ENCODE data around the gene AUP1.

DNA sequence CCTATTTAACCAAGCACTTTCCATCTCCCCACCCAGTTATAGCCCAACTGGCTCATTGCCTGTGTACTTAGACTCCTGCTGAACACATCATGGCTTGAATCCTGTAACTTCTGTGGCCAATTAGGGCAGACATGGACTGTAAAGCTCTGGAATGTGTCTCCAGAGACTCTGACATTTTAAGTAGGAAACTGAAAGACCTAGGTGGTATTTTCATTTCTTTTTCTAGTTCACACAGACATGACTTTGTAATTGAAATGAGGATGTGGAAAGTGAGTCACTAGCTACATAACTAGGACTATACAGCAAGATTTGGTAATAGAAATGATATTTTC lies 37.2 kb upstream of the AUP1 start:
- TF ChIP-seq, protein P1, sequence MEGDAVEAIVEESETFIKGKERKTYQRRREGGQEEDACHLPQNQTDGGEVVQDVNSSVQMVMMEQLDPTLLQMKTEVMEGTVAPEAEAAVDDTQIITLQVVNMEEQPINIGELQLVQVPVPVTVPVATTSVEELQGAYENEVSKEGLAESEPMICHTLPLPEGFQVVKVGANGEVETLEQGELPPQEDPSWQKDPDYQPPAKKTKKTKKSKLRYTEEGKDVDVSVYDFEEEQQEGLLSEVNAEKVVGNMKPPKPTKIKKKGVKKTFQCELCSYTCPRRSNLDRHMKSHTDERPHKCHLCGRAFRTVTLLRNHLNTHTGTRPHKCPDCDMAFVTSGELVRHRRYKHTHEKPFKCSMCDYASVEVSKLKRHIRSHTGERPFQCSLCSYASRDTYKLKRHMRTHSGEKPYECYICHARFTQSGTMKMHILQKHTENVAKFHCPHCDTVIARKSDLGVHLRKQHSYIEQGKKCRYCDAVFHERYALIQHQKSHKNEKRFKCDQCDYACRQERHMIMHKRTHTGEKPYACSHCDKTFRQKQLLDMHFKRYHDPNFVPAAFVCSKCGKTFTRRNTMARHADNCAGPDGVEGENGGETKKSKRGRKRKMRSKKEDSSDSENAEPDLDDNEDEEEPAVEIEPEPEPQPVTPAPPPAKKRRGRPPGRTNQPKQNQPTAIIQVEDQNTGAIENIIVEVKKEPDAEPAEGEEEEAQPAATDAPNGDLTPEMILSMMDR (IDR thresholded peaks at IDR 0.05; ENCODE audit: insufficient read depth, low read length, poor library complexity, severe bottlenecking) = no peak
- no peak for TF ChIP-seq EZH2phosphoT487 (conservative IDR thresholded peaks at IDR 0.05; ENCODE audit: low read length)
